ENCODE measurements around the gene FARS2. TPM values are rescaled to one million over a fixed set of nuclear protein-coding genes. Genes with fewer than 3 reads are reported as not detected.

The FARS2 gene
- total RNA-seq, 1 experiment from 2014 or later = 13.8 TPM

DNA sequence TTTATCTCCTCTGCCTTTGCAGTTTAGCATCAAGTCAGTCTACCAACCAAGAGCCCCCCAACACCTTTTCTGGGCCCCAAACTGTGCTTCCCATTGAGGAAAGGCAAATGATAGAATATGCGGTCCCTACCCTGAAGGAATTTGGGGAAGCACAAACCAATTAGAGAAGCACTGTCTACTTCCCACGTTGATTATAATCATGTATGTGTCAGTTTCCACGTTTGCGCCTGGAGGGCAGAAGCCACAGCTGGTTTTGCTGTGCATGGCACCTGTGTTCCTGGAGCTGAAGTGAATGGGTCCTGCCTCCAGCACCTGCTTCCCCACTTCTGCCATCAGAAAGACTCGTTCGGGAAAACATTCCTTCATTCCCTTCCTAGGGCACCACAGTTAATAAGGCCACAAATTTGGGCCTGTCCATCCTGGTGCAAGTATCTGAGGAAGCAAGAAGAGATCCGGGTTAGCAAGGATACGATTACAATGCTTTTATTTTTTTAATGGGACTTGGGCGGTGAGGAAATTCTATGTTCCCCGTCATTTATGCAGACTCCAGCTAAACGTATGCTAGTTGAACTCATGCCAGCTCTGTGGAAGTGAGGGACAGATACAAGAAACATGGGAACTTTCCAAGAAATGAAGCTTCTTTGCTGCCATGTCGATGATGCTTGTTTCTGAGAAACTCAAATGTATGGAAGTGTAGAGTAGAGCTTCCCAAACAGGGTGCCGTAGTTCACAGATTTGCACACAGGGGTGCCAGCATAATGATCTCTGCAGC is 411.9 kb downstream of the FARS2 start:
- Histone ChIP-seq H3K9ac (ENCODE audit: low read length) (no peak overlapping the region), H3K27ac (ENCODE audit: low read depth, low read length) (no peak overlapping the region)
- CTCF ChIA-PET = interaction anchor here (1.2 kb wide), 1 partner anchor 202 kb away, joined by 3 read pairs; no protein-coding TSS in a partner anchor

More for the DNA sequence above, 411.9 kb downstream of the FARS2 start:
- TF ChIP-seq SRF (IDR thresholded peaks at IDR 0.05; ENCODE audit: low read depth) = no peak
- TF ChIP-seq ZNF274 (IDR thresholded peaks at IDR 0.05; ENCODE audit: low read depth, low read length) = no peak
- no peak for TF ChIP-seq ZFX (IDR thresholded peaks at IDR 0.05)
- TF ChIP-seq JUND (IDR thresholded peaks at IDR 0.05) = no peak
- no peak for TF ChIP-seq EGR1 (IDR thresholded peaks at IDR 0.05; ENCODE audit: low read depth)
- TF ChIP-seq, protein P1, sequence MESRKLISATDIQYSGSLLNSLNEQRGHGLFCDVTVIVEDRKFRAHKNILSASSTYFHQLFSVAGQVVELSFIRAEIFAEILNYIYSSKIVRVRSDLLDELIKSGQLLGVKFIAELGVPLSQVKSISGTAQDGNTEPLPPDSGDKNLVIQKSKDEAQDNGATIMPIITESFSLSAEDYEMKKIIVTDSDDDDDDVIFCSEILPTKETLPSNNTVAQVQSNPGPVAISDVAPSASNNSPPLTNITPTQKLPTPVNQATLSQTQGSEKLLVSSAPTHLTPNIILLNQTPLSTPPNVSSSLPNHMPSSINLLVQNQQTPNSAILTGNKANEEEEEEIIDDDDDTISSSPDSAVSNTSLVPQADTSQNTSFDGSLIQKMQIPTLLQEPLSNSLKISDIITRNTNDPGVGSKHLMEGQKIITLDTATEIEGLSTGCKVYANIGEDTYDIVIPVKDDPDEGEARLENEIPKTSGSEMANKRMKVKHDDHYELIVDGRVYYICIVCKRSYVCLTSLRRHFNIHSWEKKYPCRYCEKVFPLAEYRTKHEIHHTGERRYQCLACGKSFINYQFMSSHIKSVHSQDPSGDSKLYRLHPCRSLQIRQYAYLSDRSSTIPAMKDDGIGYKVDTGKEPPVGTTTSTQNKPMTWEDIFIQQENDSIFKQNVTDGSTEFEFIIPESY (IDR thresholded peaks at IDR 0.05; ENCODE audit: extremely low read depth, insufficient replicate concordance, low read length) = no peak
- TF ChIP-seq, protein P2, sequence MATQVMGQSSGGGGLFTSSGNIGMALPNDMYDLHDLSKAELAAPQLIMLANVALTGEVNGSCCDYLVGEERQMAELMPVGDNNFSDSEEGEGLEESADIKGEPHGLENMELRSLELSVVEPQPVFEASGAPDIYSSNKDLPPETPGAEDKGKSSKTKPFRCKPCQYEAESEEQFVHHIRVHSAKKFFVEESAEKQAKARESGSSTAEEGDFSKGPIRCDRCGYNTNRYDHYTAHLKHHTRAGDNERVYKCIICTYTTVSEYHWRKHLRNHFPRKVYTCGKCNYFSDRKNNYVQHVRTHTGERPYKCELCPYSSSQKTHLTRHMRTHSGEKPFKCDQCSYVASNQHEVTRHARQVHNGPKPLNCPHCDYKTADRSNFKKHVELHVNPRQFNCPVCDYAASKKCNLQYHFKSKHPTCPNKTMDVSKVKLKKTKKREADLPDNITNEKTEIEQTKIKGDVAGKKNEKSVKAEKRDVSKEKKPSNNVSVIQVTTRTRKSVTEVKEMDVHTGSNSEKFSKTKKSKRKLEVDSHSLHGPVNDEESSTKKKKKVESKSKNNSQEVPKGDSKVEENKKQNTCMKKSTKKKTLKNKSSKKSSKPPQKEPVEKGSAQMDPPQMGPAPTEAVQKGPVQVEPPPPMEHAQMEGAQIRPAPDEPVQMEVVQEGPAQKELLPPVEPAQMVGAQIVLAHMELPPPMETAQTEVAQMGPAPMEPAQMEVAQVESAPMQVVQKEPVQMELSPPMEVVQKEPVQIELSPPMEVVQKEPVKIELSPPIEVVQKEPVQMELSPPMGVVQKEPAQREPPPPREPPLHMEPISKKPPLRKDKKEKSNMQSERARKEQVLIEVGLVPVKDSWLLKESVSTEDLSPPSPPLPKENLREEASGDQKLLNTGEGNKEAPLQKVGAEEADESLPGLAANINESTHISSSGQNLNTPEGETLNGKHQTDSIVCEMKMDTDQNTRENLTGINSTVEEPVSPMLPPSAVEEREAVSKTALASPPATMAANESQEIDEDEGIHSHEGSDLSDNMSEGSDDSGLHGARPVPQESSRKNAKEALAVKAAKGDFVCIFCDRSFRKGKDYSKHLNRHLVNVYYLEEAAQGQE (IDR thresholded peaks at IDR 0.05; ENCODE audit: low read depth) = no peak
- no peak for TF ChIP-seq YY1 (IDR thresholded peaks at IDR 0.05; ENCODE audit: extremely low read depth, insufficient replicate concordance, low read depth, low read length)
- TF ChIP-seq SP1 (IDR thresholded peaks at IDR 0.05; ENCODE audit: low read depth) = no peak
- TF ChIP-seq, protein P3, sequence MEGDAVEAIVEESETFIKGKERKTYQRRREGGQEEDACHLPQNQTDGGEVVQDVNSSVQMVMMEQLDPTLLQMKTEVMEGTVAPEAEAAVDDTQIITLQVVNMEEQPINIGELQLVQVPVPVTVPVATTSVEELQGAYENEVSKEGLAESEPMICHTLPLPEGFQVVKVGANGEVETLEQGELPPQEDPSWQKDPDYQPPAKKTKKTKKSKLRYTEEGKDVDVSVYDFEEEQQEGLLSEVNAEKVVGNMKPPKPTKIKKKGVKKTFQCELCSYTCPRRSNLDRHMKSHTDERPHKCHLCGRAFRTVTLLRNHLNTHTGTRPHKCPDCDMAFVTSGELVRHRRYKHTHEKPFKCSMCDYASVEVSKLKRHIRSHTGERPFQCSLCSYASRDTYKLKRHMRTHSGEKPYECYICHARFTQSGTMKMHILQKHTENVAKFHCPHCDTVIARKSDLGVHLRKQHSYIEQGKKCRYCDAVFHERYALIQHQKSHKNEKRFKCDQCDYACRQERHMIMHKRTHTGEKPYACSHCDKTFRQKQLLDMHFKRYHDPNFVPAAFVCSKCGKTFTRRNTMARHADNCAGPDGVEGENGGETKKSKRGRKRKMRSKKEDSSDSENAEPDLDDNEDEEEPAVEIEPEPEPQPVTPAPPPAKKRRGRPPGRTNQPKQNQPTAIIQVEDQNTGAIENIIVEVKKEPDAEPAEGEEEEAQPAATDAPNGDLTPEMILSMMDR (IDR thresholded peaks at IDR 0.05 in 2 of 3, conservative IDR thresholded peaks at IDR 0.05 in 1 of 3; ENCODE audit: borderline replicate concordance in 1 of 3, insufficient read depth in 1 of 3, low read depth in 2 of 3, low read length in 2 of 3) = no peak
- no peak for TF ChIP-seq POLR2A (IDR thresholded peaks at IDR 0.05; ENCODE audit: borderline replicate concordance, extremely low read depth, insufficient read depth, insufficient read length)
- intact Hi-C loops (cut with micrococcal nuclease) = no loop called here
- Histone ChIP-seq H3K9me2 (ENCODE audit: insufficient read depth) (no peaks in the 10 kb centered on the region), H2AFZ (ENCODE audit: low read depth, low read length, poor library complexity, severe bottlenecking) (no peak overlapping the region), H3K4me2 (ENCODE audit: low read length) (no peak overlapping the region), H3K9me3 (ENCODE audit: control insufficient read depth in 1 of 2, insufficient read depth in 1 of 2, low read depth in 1 of 2, low read length in 2 of 2) (no peaks in the 10 kb centered on the region), H3K27me3 (ENCODE audit: insufficient read depth, low read length) (no peaks in the 10 kb centered on the region), H4K20me1 (ENCODE audit: insufficient read depth) (0 out of 2 replicates have a peak, but pooled peaks cover 4% of the 10 kb centered on the region), H3K36me3 (ENCODE audit: control insufficient read depth in 1 of 2, insufficient read depth in 2 of 2, low read length in 2 of 2) (no peaks in the 10 kb centered on the region), H3K79me2 (ENCODE audit: insufficient read depth, low read length) (no peaks in the 10 kb centered on the region), H3K4me1 (ENCODE audit: control insufficient read depth in 1 of 2, insufficient read depth in 2 of 2, low read length in 2 of 2) (no peaks in the 10 kb centered on the region), H3K4me3 (replicated peaks in 1 of 2; ENCODE audit: low read depth in 1 of 2, low read length in 2 of 2) (no peak overlapping the region)
- RAD21 ChIA-PET (ENCODE audit: low non-redundant PET in 1 of 2, low total read pairs in 2 of 2, uncharacterized antibody in 2 of 2, unreplicated experiment in 2 of 2) = no interaction called here
- ATAC-seq (no peak), DNase-seq (ENCODE audit: low read depth, low spot score) (no peak)
- BruUV-seq (replicated peaks) = no TSS peak
- POLR2A ChIA-PET = no interaction called here

All from HCT116 (cell line).